K562 (cell line): ENCODE data around the gene INPP5E. TPM values are rescaled to one million over a fixed set of nuclear protein-coding genes. Genes with fewer than 3 reads are reported as not detected.

Experiments
- ATAC-seq: fragments of 200-7000 bp; cut with Tn5 transposase; 3 replicates; pipeline ENCODE4 v1.9.1; 2020; ENCODE audit warnings: moderate library complexity
- BruUV-seq: library from RNA; stranded (reverse); fragments of 400-500 nt; replicated peaks from 2 replicates; lab custom pipeline; 2021; lab: Mats Ljungman, UMichigan
- CTCF ChIA-PET: fragments of 300-600 bp; formaldehyde crosslinking; extraction: SDS; loops from one replicate; lab custom pipeline; 2021; ENCODE audit warnings: low intra/inter-chr PET ratio; lab: Yijun Ruan, JAX
- POLR2A ChIA-PET: fragments of 300-600, 350-650 bp; sonication (Branson Sonifier 250); formaldehyde crosslinking; extraction: SDS; loops from one replicate; lab custom pipeline; 2021; ENCODE audit warnings: antibody characterized with exemption, inconsistent platforms; lab: Yijun Ruan, JAX
- DNase-seq, 4 experiments: peaks; one replicate each; pipeline versions ENCODE4 v3.0.0 to v3.0.0-alpha.2; 2011 to 2018; ENCODE audit warnings: low spot score in 3 of 4, mixed read lengths in 3 of 4; ENCODE audit errors: extremely low read depth in 1 of 4
- FAIRE-seq: peaks from 2 replicates; lab custom pipeline; 2011; peaks lifted over from hg19 to GRCh38; lab: Jason Lieb, UNC
- H2AFZ ChIP-seq: 2 replicates; pipeline ENCODE4 v1.6.0; 2011; ENCODE audit warnings: low read depth, low read length, control low read depth, inconsistent platforms
- H3K27ac ChIP-seq: fragments of 200-600 bp; 3 replicates; pipeline ENCODE4 v1.8.0; 2011; ENCODE audit warnings: low read depth, mild to moderate bottlenecking, control low read depth, inconsistent platforms, low read length, moderate library complexity, mixed read lengths; ENCODE audit errors: extremely low read depth
- H3K27me3 ChIP-seq, 2 experiments: fragments of 300-600 bp in 1 of 2; 2 replicates in 1 of 2; 3 replicates in 1 of 2; pipeline versions ENCODE4 v1.6.0 to v1.8.0; 2011; ENCODE audit warnings: inconsistent platforms in 2 of 2, low read length in 2 of 2, mild to moderate bottlenecking in 1 of 2, mixed read lengths in 1 of 2, moderate library complexity in 1 of 2; ENCODE audit not compliant: control insufficient read depth in 2 of 2, insufficient read depth in 2 of 2
- H3K36me3 ChIP-seq: fragments of 300-600 bp; 3 replicates; pipeline ENCODE4 v1.8.0; 2011; ENCODE audit warnings: mild to moderate bottlenecking, low read length, inconsistent platforms; ENCODE audit not compliant: control insufficient read depth, insufficient read depth
- H3K4me1 ChIP-seq, 2 experiments: fragments of 200-600 bp in 1 of 2; replicated peaks in 1 of 2; 2 replicates in 1 of 2; 3 replicates in 1 of 2; pipeline versions ENCODE4 v1.5.1 to v1.8.0; 2011; ENCODE audit warnings: inconsistent platforms in 2 of 2, low read length in 2 of 2, mild to moderate bottlenecking in 1 of 2, mixed read lengths in 1 of 2, moderate library complexity in 1 of 2; ENCODE audit not compliant: control insufficient read depth in 2 of 2, insufficient read depth in 2 of 2
- H3K4me2 ChIP-seq: 2 replicates; pipeline ENCODE4 v1.6.1; 2011; ENCODE audit warnings: low read length, control low read depth, inconsistent platforms, mixed read lengths; ENCODE audit not compliant: insufficient read depth
- H3K4me3 ChIP-seq: fragments of 200-600 bp; sonication (generic), shearing (Covaris generic); 2 replicates; pipeline ENCODE4 v1.5.1; 2016; ENCODE audit warnings: control low read depth, inconsistent platforms
- H3K79me2 ChIP-seq: fragments of 200-600 bp; 3 replicates; pipeline ENCODE4 v1.8.0; 2011; ENCODE audit warnings: low read length, inconsistent platforms; ENCODE audit not compliant: control insufficient read depth, insufficient read depth
- H3K9ac ChIP-seq, 2 experiments: 2 replicates each; pipeline versions ENCODE4 v1.6.0 to v1.6.1; 2011; ENCODE audit warnings: low read depth in 2 of 2, low read length in 2 of 2, control low read depth in 1 of 2, inconsistent platforms in 1 of 2, mild to moderate bottlenecking in 1 of 2, mixed read lengths in 1 of 2; ENCODE audit not compliant: insufficient read depth in 1 of 2
- H3K9me1 ChIP-seq: one replicate; pipeline ENCODE4 v1.6.0; 2011; ENCODE audit warnings: inconsistent platforms, mild to moderate bottlenecking, low read length, moderate library complexity; ENCODE audit not compliant: control insufficient read depth, insufficient read depth
- H3K9me3 ChIP-seq: replicated peaks from 2 replicates; pipeline ENCODE4 v1.5.1; 2011; ENCODE audit warnings: low read depth, low read length, inconsistent platforms; ENCODE audit not compliant: control insufficient read depth, insufficient read depth
- H4K20me1 ChIP-seq: replicated peaks from 2 replicates; pipeline ENCODE4 v1.6.1; 2011; ENCODE audit warnings: low read length, inconsistent platforms, mixed read lengths; ENCODE audit not compliant: control insufficient read depth, insufficient read depth
- HMG20A ChIP-seq: fragments of 450-650 bp; formaldehyde crosslinking; conservative IDR thresholded peaks from 2 replicates; pipeline ENCODE4 v1.4.0; 2020; ENCODE audit warnings: mild to moderate bottlenecking, mixed read lengths
- NR2C1 ChIP-seq, 2 experiments: fragments of 450-650 bp; IDR thresholded peaks; 2 replicates each; pipeline ENCODE4 v1.6.1; 2017; ENCODE audit warnings: mild to moderate bottlenecking in 2 of 2, antibody characterized with exemption in 1 of 2, inconsistent platforms in 1 of 2, missing compliant biosample characterization in 1 of 2, missing genetic modification characterization in 1 of 2
- PML ChIP-seq: IDR thresholded peaks from 2 replicates; pipeline ENCODE4 v1.6.1; 2012; ENCODE audit warnings: low read length, inconsistent platforms
- POLR2G ChIP-seq: fragments of 200-400 bp; formaldehyde crosslinking; IDR thresholded peaks from 2 replicates; pipeline ENCODE4 v1.6.1; 2017; ENCODE audit warnings: low read depth, mild to moderate bottlenecking, antibody characterized with exemption, low read length, moderate library complexity
- RBFOX2 ChIP-seq: fragments of 200-400 bp; formaldehyde crosslinking; IDR thresholded peaks from 2 replicates; pipeline ENCODE4 v1.6.1; 2017; ENCODE audit warnings: low read depth, mild to moderate bottlenecking, low read length, moderate library complexity
- ZC3H11A ChIP-seq: IDR thresholded peaks from 2 replicates; pipeline ENCODE4 v1.6.1; 2012; ENCODE audit warnings: low read depth, low read length, improper control_type of control experiment
- ZNF75A ChIP-seq: fragments of 450-650 bp; formaldehyde crosslinking; IDR thresholded peaks from 2 replicates; pipeline ENCODE4 v1.4.0; 2020; ENCODE audit warnings: mild to moderate bottlenecking
- ZNF830 ChIP-seq: fragments of 250-450 bp; sonication (Bioruptor Pico); IDR thresholded peaks from 2 replicates; pipeline ENCODE4 v1.5.0; 2021; ENCODE audit warnings: mild to moderate bottlenecking
- WGBS: fragments of 100-300 bp; shearing (Covaris generic); methylation state at CpG from one replicate; pipeline ENCODE4 v1.1.6; 2016; ENCODE audit warnings: low coverage, mixed read lengths; ENCODE audit not compliant: insufficient coverage; ENCODE audit errors: missing lambda C conversion rate; 5-methylcytosine and 5-hydroxymethylcytosine counted together
- in situ Hi-C: fragments of 300-500 bp; cut with MboI; formaldehyde crosslinking; loops from 4 replicates; pipeline ENCODE4 v1.15.0; 2018; ENCODE audit warnings: inconsistent platforms, mixed read lengths
- intact Hi-C: fragments of 100-400 bp; cut with micrococcal nuclease; formaldehyde crosslinking; loops from 2 replicates; pipeline ENCODE4 v1.14.2; 2022
- polyA plus RNA-seq, 8 experiments: library from polyadenylated mRNA; depleted of rRNA in 4 of 8; stranded (reverse) in 5 of 8; unstranded in 3 of 8; fragments of >200 nt; fragmentation: Nextera tagmentation in 2 of 8; fragmentation: Illumina TruSeq in 1 of 8; extraction: Ambion mirVana in 2 of 8; extraction: Trizol in 1 of 8; gene quantifications; 2 replicates each; pipeline versions ENCODE4 v1.2.1 to v1.2.3, GENCODE V29; 2011 to 2014; ENCODE audit warnings: inconsistent platforms in 1 of 8, missing spikeins in 1 of 8
- total RNA-seq, 7 experiments: library from RNA; depleted of rRNA in 6 of 7; stranded (reverse); fragments of >200 nt in 6 of 7; fragmentation: Illumina TruSeq in 2 of 7; extraction: Trizol in 2 of 7; gene quantifications; 2 replicates each; pipeline versions ENCODE4 v1.2.1 to v1.2.3, GENCODE V29; 2011 to 2021; ENCODE audit warnings: low replicate concordance in 1 of 7

The INPP5E gene
- total and polyA plus RNA-seq, 9 of the 15 experiments (the other 6 are each of a cell fraction or from before 2014, with no cell fraction given) = 0.38 to 17.4 (median 4.9) TPM

- no peak for TF ChIP-seq ZNF75A (CRISPR knock-in tag)
- no peak for TF ChIP-seq ZC3H11A
- TF ChIP-seq NR2C1 (IDR thresholded peaks at IDR 0.05) = no peak
- no peak for TF ChIP-seq NR2C1 (tag; IDR thresholded peaks at IDR 0.05)
- TF ChIP-seq HMG20A = no peak
- TF ChIP-seq ZNF830 = no peak
- TF ChIP-seq RBFOX2 = peak; percentile 60
- no peak for TF ChIP-seq PML
- peak; percentile 20; the same call in 1 of the 2 replicates for TF ChIP-seq POLR2G
- DNase-seq (no peak), ATAC-seq (no peak), FAIRE-seq (no peak)
- 95% methylated on average over 25 of the region's 25 CpGs for WGBS
- POLR2A ChIA-PET = interaction anchor here (0.6 to 2.3 kb wide), 4 partner anchors 24 to 169 kb away, joined by 3 to 5 read pairs (median 4); no protein-coding TSS in a partner anchor
- Histone ChIP-seq H4K20me1 (peaks cover 45% of the 10 kb centered on the region), H3K4me1 (peaks cover 8 to 28% of the 10 kb centered on the region in 2 experiments; a peak in 4 of 5 replicates), H3K9me3 (no peaks in the 10 kb centered on the region), H3K27ac (no peak overlapping the region), H3K27me3 (no peaks in the 10 kb centered on the region), H3K4me3 (no peak overlapping the region), H3K36me3 (peaks cover 88% of the 10 kb centered on the region; the same call in 2 of the 3 replicates), H2AFZ (no peak overlapping the region), H3K9me1 (peaks cover 5% of the 10 kb centered on the region), H3K79me2 (peaks cover 76% of the 10 kb centered on the region), H3K4me2 (no peak overlapping the region), H3K9ac (0 out of 4 replicates have a peak overlapping the region, but pooled peaks of 1 of the 2 experiments have one; percentile 17)
- CTCF ChIA-PET = no interaction called here
- in situ Hi-C loops = no loop called here
- no TSS peak for BruUV-seq
- intact Hi-C loops = no loop called here
Measured at GRCh38 chr9:136476369-136477150, 36.9 kb upstream of the INPP5E start.
